ENCODE results near the gene BMPR1A.

DNA sequence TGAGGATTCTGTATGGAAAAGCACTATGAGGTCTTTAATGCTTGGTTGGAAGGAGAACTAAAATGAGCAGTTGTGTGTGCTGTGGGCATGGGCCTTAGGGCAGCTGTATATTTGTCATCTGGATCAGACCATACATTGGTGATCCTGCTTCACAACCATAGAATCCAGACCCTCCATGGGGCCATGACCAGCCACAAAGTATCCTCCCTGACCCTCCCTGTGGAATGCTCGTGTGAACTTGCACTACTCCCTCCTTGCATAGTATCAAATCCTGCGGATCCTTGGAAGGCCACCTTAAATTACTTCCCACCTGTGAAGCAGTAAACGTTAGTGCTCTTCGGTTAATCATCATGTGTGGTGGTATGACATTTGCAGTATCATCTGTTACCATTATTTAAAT is 67.1 kb downstream of the BMPR1A start:
- TF ChIP-seq, protein P1, sequence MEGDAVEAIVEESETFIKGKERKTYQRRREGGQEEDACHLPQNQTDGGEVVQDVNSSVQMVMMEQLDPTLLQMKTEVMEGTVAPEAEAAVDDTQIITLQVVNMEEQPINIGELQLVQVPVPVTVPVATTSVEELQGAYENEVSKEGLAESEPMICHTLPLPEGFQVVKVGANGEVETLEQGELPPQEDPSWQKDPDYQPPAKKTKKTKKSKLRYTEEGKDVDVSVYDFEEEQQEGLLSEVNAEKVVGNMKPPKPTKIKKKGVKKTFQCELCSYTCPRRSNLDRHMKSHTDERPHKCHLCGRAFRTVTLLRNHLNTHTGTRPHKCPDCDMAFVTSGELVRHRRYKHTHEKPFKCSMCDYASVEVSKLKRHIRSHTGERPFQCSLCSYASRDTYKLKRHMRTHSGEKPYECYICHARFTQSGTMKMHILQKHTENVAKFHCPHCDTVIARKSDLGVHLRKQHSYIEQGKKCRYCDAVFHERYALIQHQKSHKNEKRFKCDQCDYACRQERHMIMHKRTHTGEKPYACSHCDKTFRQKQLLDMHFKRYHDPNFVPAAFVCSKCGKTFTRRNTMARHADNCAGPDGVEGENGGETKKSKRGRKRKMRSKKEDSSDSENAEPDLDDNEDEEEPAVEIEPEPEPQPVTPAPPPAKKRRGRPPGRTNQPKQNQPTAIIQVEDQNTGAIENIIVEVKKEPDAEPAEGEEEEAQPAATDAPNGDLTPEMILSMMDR (IDR thresholded peaks at IDR 0.05): no peak
- TF ChIP-seq POLR2A (IDR thresholded peaks at IDR 0.05): no peak

Data from right lobe of liver (tissue), 4 donors.